B cell (primary cell): ENCODE results near the gene SPON2. TPM values are rescaled to one million over a fixed set of nuclear protein-coding genes. Genes with fewer than 3 reads are reported as not detected.
A peak's percentile ranks its signal among the peaks of the same experiment; 100 is the strongest.

Experiments used
- ATAC-seq: fragments of 200-7000 bp; cut with Tn5 transposase; one replicate; pipeline ENCODE4 v1.10.0; 2021; ENCODE audit warnings: low read depth, mild to moderate bottlenecking, moderate number of reproducible peaks, moderate library complexity
- CTCF ChIA-PET: fragments of 350-600 bp; sonication (Branson Sonifier 250); formaldehyde crosslinking; loops from one replicate; lab custom pipeline; 2021; ENCODE audit warnings: antibody characterized with exemption, inconsistent platforms; lab: Charles Lee
- POLR2A ChIA-PET: fragments of 350-600 bp; sonication (Branson Sonifier 250); formaldehyde crosslinking; loops from one replicate; lab custom pipeline; 2021; ENCODE audit warnings: antibody characterized with exemption; lab: Charles Lee
- DNase-seq: peaks from one replicate; pipeline ENCODE4 v3.0.0; 2013
- H2AFZ ChIP-seq: 2 replicates; pipeline ENCODE4 v1.6.1; 2012; ENCODE audit warnings: mild to moderate bottlenecking, low read depth, low read length; ENCODE audit not compliant: insufficient read depth, poor library complexity, severe bottlenecking
- H3K27ac ChIP-seq, 2 donors: 1 replicate in 1 of 2; 2 replicates in 1 of 2; pipeline ENCODE4 v1.5.1; 2012 to 2013; ENCODE audit warnings: low read length in 2 of 2, mild to moderate bottlenecking in 2 of 2, moderate library complexity in 1 of 2
- H3K27me3 ChIP-seq, 4 experiments: fragments of 200-600 bp in 1 of 4; sonication (generic) in 1 of 4; replicated peaks in 1 of 4; 1 replicate in 2 of 4; 2 replicates in 2 of 4; pipeline versions ENCODE4 v1.6.1 to v1.7.0; 2013 to 2016; ENCODE audit warnings: low read length in 3 of 4, mild to moderate bottlenecking in 2 of 4, mixed read lengths in 1 of 4, moderate library complexity in 1 of 4; ENCODE audit not compliant: insufficient read depth in 4 of 4, control insufficient read depth in 3 of 4; ENCODE audit errors: control extremely low read depth in 1 of 4
- H3K36me3 ChIP-seq, 2 experiments: replicated peaks in 1 of 2; 1 replicate in 1 of 2; 2 replicates in 1 of 2; pipeline versions ENCODE4 v1.6.1 to v1.7.1; 2013; ENCODE audit warnings: low read length in 1 of 2; ENCODE audit not compliant: insufficient read depth in 2 of 2, control insufficient read depth in 1 of 2; ENCODE audit errors: control extremely low read depth in 1 of 2, extremely low read depth in 1 of 2
- H3K4me1 ChIP-seq, 2 donors: fragments of 200-600 bp in 1 of 2; sonication (generic) in 1 of 2; 1 replicate in 1 of 2; 2 replicates in 1 of 2; pipeline versions ENCODE4 v1.5.1 to v1.6.1; 2013 to 2017; ENCODE audit warnings: low read length in 2 of 2; ENCODE audit not compliant: control insufficient read depth in 2 of 2, insufficient read depth in 2 of 2
- H3K4me2 ChIP-seq: replicated peaks from 2 replicates; pipeline ENCODE3; 2012; ENCODE audit warnings: mild to moderate bottlenecking, low read depth, low read length; ENCODE audit not compliant: poor library complexity, severe bottlenecking
- H3K4me3 ChIP-seq, 5 experiments: fragments of 200-600 bp in 1 of 5; sonication (generic) in 1 of 5; 1 replicate in 3 of 5; 2 replicates in 2 of 5; pipeline versions ENCODE4 v1.5.1 to v1.7.0; 2011 to 2016; ENCODE audit warnings: low read length in 4 of 5, mild to moderate bottlenecking in 4 of 5, low read depth in 2 of 5, control low read depth in 1 of 5, moderate library complexity in 1 of 5; ENCODE audit not compliant: insufficient read depth in 1 of 5; ENCODE audit errors: control extremely low read depth in 1 of 5, extremely low read depth in 1 of 5
- H3K79me2 ChIP-seq: fragments of 200-600 bp; sonication (generic); one replicate; pipeline ENCODE4 v1.6.0; 2016; ENCODE audit warnings: low read length; ENCODE audit not compliant: control insufficient read depth, insufficient read depth
- H3K9ac ChIP-seq: fragments of 200-600 bp; sonication (generic); 2 replicates; pipeline ENCODE4 v1.6.1; 2017; ENCODE audit warnings: mild to moderate bottlenecking, low read length, moderate library complexity
- H3K9me3 ChIP-seq, 3 donors: one replicate each; pipeline versions ENCODE4 v1.6.1 to v1.7.1; 2013; ENCODE audit warnings: low read length in 2 of 3; ENCODE audit not compliant: control insufficient read depth in 2 of 3, insufficient read depth in 1 of 3; ENCODE audit errors: control extremely low read depth in 1 of 3
- H4K20me1 ChIP-seq: 2 replicates; pipeline ENCODE4 v1.6.0; 2012; ENCODE audit warnings: mild to moderate bottlenecking, low read length; ENCODE audit not compliant: insufficient read depth, control insufficient read depth, poor library complexity, severe bottlenecking
- H3K27ac Mint-ChIP-seq: one replicate; pipeline ENCODE4 v1.8.0; 2021; ENCODE audit warnings: mixed read lengths
- H3K27me3 Mint-ChIP-seq: one replicate; pipeline ENCODE4 v1.8.0; 2021; ENCODE audit warnings: mixed read lengths
- H3K4me1 Mint-ChIP-seq: one replicate; pipeline ENCODE4 v1.8.0; 2021; ENCODE audit warnings: mixed read lengths
- H3K4me3 Mint-ChIP-seq: one replicate; pipeline ENCODE4 v1.8.0; 2021; ENCODE audit warnings: mixed read lengths
- H3K9me3 Mint-ChIP-seq: one replicate; pipeline ENCODE4 v1.8.0; 2022; ENCODE audit warnings: mixed read lengths; ENCODE audit not compliant: insufficient read depth
- CTCF ChIP-seq: fragments of 200-600 bp; IDR thresholded peaks from one replicate; pipeline ENCODE4 v1.8.0; 2022; ENCODE audit warnings: antibody characterized with exemption, mild to moderate bottlenecking
- EZH2 ChIP-seq: IDR thresholded peaks from 2 replicates; pipeline ENCODE4 v1.6.1; 2012; ENCODE audit warnings: borderline replicate concordance, low read depth, mild to moderate bottlenecking, moderate library complexity, low read length; ENCODE audit not compliant: insufficient read depth, poor library complexity, severe bottlenecking
- WGBS: methylation state at CpG from one replicate; pipeline ENCODE4 v1.1.5; 2013; ENCODE audit warnings: missing lambda C conversion rate; ENCODE audit not compliant: insufficient coverage; 5-methylcytosine and 5-hydroxymethylcytosine counted together
- intact Hi-C: fragments of 100-400 bp; cut with micrococcal nuclease; formaldehyde crosslinking; loops from one replicate; pipeline ENCODE4 v1.10.0; 2022
- polyA plus RNA-seq: library from polyadenylated mRNA; depleted of rRNA; stranded (reverse); fragments of >200 nt; gene quantifications from 2 replicates; pipeline ENCODE4 v1.2.3, GENCODE V29; 2012
- total RNA-seq, 2 donors: library from RNA; stranded (reverse); fragments of 120-200 nt in 1 of 2; gene quantifications; 1 replicate in 1 of 2; 2 replicates in 1 of 2; pipeline versions ENCODE4 v1.2.3 to v1.2.4, GENCODE V29; 2013 to 2022

The SPON2 gene
- total and polyA plus RNA-seq, 2 donors (not counting 1 experiment from before 2014, with no cell fraction given) = 3.8 to 5.1 TPM

GRCh38 chr4:1183985-1184773 is 11.8 kb upstream of the SPON2 start:
- no peaks in the 10 kb centered on the region for H3K27me3 ChIP-seq
- Mint-ChIP-seq H3K27ac (peak overlapping the region; percentile 91), H3K4me1 (peaks cover 31% of the 10 kb centered on the region), H3K9me3 (no peaks in the 10 kb centered on the region), H3K27me3 (no peaks in the 10 kb centered on the region), H3K4me3 (peak overlapping the region; percentile 82)
- CTCF ChIA-PET = interaction anchor here (0.7 to 3.0 kb wide), 8 partner anchors 8 to 84 kb away, joined by 3 to 10 read pairs (median 3); no protein-coding TSS in a partner anchor
- peak overlapping the region; percentile 15 for H3K9ac ChIP-seq
- H3K4me1 ChIP-seq = peaks cover 23 to 29% of the 10 kb centered on the region in 2 donors
- peak overlapping the region; percentile 13 for H2AFZ ChIP-seq
- peaks cover 0 to 16% (median 6%) of the 10 kb centered on the region in 3 donors for H3K9me3 ChIP-seq
- no peaks in the 10 kb centered on the region for H4K20me1 ChIP-seq
- intact Hi-C loops = no loop called here
- ATAC-seq = peak; percentile 59
- H3K79me2 ChIP-seq = no peaks in the 10 kb centered on the region
- peak; percentile 72 for DNase-seq
- POLR2A ChIA-PET = interaction anchor here (1.7 kb wide), 1 partner anchor 35 kb away, joined by 5 read pairs; no protein-coding TSS in a partner anchor
- TF ChIP-seq EZH2 (no peak), CTCF (no peak)
- H3K36me3 ChIP-seq = no peaks in the 10 kb centered on the region
- H3K4me2 ChIP-seq = peak overlapping the region; percentile 52
- H3K4me3 ChIP-seq = peak overlapping the region in 4 of 5 experiments; percentile 8 to 41 (median 34)
- H3K27ac ChIP-seq = peak overlapping the region; percentile 51 to 61
- 44% methylated on average over 4 of the region's 6 CpGs for WGBS

- intact Hi-C loops = no loop called here
- Histone ChIP-seq H3K36me3 (no peaks in the 10 kb centered on the region), H3K4me1 (peaks cover 23 to 28% of the 10 kb centered on the region in 2 donors), H3K4me3 (no peak overlapping the region), H3K9ac (no peak overlapping the region), H4K20me1 (no peaks in the 10 kb centered on the region), H3K27ac (no peak overlapping the region), H3K4me2 (no peak overlapping the region), H3K9me3 (peaks cover 0 to 16% (median 6%) of the 10 kb centered on the region in 3 donors), H3K27me3 (no peaks in the 10 kb centered on the region), H2AFZ (no peak overlapping the region), H3K79me2 (no peaks in the 10 kb centered on the region)
- ChIA-PET CTCF (interaction anchor here (0.8 kb wide), 1 partner anchor 58 kb away, joined by 3 read pairs; no protein-coding TSS in a partner anchor), POLR2A (interaction anchor here (0.7 kb wide), 1 partner anchor 11 kb away, joined by 4 read pairs; no protein-coding TSS in a partner anchor)
- Mint-ChIP-seq H3K27me3 (no peaks in the 10 kb centered on the region), H3K27ac (no peak overlapping the region), H3K4me1 (peaks cover 30% of the 10 kb centered on the region), H3K9me3 (no peaks in the 10 kb centered on the region), H3K4me3 (no peak overlapping the region)
- DNase-seq = no peak
- TF ChIP-seq CTCF = no peak
- TF ChIP-seq EZH2 = no peak
- ATAC-seq = no peak
Observed at GRCh38 chr4:1182313-1182712, 9.9 kb upstream of the SPON2 start.
